Activated CD8-positive, alpha-beta memory T cell treated with anti-CD3 and anti-CD28 coated beads for 36 hours (primary cell): ENCODE results near the gene ESR1. TPM values are rescaled to one million over a fixed set of nuclear protein-coding genes. Genes with fewer than 3 reads are reported as not detected.
"Not testable (repeated sequence)": the region's sequence is repeated elsewhere in the genome, so short reads cannot be mapped to it uniquely, and the experiment has no call there.

Source experiments
- CTCF ChIA-PET: fragments of 350-600 bp; sonication (Branson Sonifier 250); formaldehyde crosslinking; loops from one replicate; lab custom pipeline; 2021; ENCODE audit warnings: antibody characterized with exemption; lab: Charles Lee
- POLR2A ChIA-PET: fragments of 350-600 bp; sonication (Branson Sonifier 250); formaldehyde crosslinking; loops from one replicate; lab custom pipeline; 2021; ENCODE audit warnings: antibody characterized with exemption; lab: Charles Lee
- total RNA-seq, 2 experiments: library from RNA; stranded (reverse); gene quantifications; one replicate each; pipeline ENCODE4 v1.2.3, GENCODE V29; 2021

Gene ESR1
- total RNA-seq, 2 experiments from 2014 or later, result 0.02 to 0.15 TPM

- CTCF ChIA-PET, result no interaction called here
- POLR2A ChIA-PET, result no interaction called here
Observed at GRCh38 chr6:151877458-151877857, 70.0 kb downstream of the ESR1 start.

DNA sequence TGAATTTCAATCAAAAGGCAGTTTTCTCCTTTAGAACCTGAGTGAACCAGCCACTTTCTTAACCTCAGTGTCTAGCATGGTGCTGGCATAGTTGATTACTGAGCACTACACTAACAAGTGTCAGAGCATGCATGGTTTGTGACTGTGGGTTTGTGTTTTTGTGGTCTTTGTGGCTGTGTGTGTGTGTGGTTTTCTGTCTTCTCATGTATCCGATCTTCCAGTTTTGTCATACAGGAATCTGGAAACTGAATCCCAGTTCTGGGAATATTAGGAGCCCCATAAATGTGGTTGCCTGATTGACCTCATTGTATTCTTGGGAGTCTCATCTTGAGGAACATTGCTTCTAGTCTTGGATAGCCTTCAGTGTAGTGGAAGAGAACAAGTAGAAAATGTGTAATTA, 73.7 kb downstream of the ESR1 start:
- CTCF ChIA-PET, result no interaction called here
- POLR2A ChIA-PET, result no interaction called here

GRCh38 chr6:151882206-151882605, 74.7 kb downstream of the ESR1 start:
- POLR2A ChIA-PET, result no interaction called here
- CTCF ChIA-PET, result no interaction called here

GRCh38 chr6:151885234-151885633, 77.8 kb downstream of the ESR1 start:
- ChIA-PET CTCF (interaction anchor here (0.6 kb wide), 1 partner anchor 678 kb away, joined by 3 read pairs; no protein-coding TSS in a partner anchor), POLR2A (no interaction called here)

GRCh38 chr6:151891524-151891923, 84.0 kb downstream of the ESR1 start:
- ChIA-PET CTCF (no interaction called here), POLR2A (no interaction called here)

DNA sequence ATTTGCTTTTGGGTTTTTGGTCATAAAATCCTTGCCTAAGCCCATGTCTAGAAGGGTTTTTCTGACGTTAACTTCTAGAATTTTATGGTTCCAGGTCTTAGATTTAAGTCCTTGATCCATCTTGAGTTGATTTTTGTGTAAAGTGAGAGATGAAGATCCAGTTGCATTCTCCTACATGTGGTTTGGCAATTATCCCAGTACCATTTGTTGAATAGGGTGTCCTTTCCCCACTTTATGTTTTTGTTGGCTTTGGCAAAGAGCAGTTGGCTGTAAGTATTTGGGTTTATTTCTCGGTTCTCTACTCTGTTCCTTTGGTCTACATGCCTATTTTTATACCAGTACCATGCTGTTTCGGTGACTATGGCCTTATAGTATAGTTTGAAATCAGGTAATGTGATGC, 86.9 kb downstream of the ESR1 start:
- POLR2A ChIA-PET, CTCF ChIA-PET: not testable (repeated sequence)

DNA sequence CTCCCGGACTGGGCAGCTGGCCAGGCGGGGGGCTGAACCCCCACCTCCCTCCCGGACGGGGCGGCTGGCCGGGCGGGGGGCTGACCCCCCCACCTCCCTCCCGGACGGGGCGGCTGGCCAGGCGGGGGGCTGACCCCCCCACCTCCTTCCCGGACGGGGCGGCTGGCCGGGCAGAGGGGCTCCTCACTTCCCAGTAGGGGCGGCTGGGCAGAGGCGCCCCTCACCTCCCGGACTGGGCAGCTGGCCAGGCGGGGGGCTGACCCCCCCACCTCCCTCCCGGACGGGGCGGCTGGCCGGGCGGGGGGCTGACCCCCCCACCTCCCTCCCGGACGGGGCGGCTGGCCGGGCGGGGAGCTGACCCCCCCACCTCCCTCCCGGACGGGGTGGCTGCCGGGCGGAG, 91.7 kb downstream of the ESR1 start:
- CTCF ChIA-PET, POLR2A ChIA-PET: not testable (repeated sequence)

DNA sequence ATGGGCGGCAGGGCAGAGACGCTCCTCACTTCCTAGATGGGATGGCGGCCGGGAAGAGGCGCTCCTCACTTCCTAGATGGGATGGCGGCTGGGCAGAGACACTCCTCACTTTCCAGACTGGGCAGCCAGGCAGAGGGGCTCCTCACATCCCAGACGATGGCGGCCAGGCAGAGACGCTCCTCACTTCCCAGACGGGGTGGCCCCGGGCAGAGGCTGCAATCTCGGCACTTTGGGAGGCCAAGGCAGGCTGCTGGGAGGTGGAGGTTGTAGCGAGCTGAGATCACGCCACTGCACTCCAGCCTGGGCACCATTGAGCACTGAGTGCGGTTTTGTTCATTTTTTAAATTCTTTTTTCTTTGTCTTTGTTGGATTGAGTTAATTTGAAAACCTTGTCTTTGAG, 92.3 kb downstream of the ESR1 start:
- POLR2A ChIA-PET, CTCF ChIA-PET: not testable (repeated sequence)

GRCh38 chr6:151900256-151900655, 92.8 kb downstream of the ESR1 start:
- CTCF ChIA-PET, result no interaction called here
- POLR2A ChIA-PET, result no interaction called here

DNA sequence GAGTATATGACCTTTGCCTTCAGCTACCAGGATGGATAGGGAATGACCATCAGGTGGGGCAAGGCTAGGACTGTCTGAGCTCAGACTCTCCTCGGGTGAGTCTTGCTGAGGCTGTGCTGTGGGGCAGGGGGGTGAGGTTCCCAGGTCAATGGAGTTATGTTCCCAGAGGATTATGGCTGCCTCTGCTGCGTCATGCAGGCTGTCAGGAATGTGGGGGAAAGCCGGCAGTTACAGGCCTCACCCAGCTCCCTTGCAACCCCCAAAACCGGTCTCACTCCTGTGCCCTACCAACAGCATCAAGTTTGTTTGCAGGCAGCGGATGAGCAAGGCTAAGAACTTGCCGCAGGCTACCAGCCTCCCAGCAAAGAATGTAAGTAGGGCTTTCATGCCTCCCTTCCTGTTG, 93.5 kb downstream of the ESR1 start:
- ChIA-PET CTCF (no interaction called here), POLR2A (no interaction called here)

GRCh38 chr6:151904631-151905030, 97.1 kb downstream of the ESR1 start:
- ChIA-PET CTCF (no interaction called here), POLR2A (no interaction called here)

- CTCF ChIA-PET, result no interaction called here
- POLR2A ChIA-PET, result no interaction called here
Observed at GRCh38 chr6:151905072-151905471, 97.6 kb downstream of the ESR1 start.

DNA sequence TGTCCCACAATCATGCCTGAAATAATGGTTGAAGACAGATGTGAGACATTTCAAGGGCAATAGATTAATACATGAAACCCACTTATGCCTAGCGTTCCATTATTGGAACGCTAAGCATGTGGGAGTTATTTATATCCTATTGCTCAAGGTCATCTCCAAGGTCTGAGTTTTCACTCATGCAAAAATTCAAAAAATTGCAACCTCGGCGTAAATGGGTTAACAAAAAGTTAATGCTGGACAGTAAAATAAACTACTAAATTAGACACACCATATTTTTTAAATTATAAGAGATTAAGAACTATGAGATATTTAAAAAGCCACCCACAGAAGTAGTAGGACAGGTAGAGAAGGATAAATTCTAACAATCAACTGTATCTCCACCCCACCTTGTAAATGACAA, 98.4 kb downstream of the ESR1 start:
- ChIA-PET CTCF (no interaction called here), POLR2A (no interaction called here)

- POLR2A ChIA-PET, result no interaction called here
- CTCF ChIA-PET, result no interaction called here
Observed at GRCh38 chr6:151911401-151911800, 103.9 kb downstream of the ESR1 start.

DNA sequence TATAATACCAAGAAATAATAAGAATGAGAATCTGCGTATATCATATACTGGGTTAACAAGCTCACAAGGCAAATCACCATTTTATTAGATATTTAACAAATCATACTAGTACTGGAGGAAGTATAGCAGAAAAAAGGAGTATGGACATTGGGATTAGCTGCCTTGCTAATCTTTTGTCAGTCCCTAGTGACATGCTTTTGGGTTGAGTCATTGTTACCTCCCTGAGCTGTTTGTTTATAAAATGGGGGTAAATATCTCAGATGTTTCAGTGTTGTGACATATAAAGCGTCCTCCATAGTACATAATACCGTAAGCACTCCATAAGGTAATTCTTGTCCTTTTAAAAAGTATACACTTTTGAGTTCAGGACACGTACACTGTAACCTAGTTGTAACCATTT, 107.0 kb downstream of the ESR1 start:
- CTCF ChIA-PET, result no interaction called here
- POLR2A ChIA-PET, result no interaction called here

DNA sequence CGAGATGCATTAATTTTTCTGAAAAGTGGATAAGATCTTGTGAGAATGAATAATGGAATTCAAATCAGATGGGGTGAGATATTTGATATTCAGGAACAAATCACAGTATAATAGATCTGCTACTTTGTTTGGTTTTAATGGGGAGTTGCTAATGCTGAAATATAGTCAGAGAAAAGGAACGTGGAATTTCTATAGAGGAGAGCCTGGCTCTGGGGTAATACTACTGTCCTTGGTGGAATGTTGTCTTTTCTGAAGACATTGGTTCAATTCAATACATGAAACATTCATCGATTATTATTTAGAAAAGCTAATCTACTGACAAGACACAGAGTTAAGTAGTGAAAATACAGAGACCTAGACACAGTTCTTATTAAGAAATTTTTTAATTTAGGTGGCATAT, 108.6 kb downstream of the ESR1 start:
- ChIA-PET POLR2A (no interaction called here), CTCF (no interaction called here)

DNA sequence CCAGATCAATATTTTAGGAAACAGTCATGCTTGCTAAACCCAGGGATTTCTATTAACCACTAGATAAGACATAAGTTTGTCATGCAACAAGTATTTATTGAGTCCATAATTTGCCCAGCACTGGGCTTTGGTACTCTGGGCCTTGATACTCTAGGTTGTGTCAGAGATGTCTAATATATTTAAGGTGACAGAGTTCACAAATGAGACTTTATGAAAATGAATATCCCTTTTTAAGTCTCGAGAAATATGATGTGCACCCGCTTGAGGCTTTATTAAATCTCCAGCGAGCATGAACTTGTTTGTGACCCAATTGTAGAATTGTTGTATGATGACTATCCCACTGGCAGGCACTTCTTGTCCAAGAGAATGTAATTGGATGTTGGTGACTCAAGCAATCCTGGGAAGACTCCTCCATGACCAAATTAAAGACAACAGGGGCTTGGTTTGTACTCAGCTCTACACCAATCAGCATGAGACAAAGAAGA, 109.2 kb downstream of the ESR1 start:
- ChIA-PET CTCF (no interaction called here), POLR2A (no interaction called here)

DNA sequence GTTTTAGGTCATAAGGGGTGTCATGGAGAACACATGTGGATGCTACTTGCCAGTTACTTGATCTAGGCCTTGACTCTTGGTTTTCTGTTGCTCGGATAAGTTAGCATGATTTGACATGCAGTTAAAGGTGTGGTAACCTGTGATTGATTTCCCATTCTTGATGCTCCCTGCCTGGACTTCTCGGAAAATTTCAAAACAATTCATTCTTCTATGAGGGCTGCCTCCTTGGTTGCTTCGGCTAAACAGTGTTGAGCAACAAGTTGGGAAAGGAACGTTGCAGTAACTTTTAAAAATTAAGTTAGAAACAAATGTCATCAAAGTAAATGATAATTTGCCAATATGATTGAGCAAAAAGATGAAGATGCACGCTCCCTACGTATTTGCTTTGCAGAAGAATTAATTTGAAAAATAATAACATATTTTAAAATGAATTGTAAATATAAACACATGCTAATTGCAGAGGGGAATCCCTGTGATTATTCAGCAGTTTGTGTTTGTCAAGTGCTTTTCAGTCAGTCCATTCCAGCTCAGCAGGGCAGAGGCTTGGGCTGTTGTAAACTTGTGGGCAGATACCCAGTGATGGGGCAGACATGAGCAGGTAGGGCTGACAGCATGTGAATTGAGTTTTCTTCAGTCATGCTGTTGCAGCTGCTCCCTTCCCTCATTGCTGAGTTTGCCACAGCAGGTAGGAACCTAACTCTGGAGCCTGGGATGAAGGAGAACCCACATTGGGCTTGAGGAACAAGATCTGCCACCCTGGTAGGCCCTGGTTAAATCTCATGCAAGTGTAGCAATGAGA, 110.2 kb downstream of the ESR1 start:
- POLR2A ChIA-PET, result no interaction called here
- CTCF ChIA-PET, result interaction anchor here (0.5 kb wide), 1 partner anchor 589 kb away, joined by 6 read pairs; no protein-coding TSS in a partner anchor

DNA sequence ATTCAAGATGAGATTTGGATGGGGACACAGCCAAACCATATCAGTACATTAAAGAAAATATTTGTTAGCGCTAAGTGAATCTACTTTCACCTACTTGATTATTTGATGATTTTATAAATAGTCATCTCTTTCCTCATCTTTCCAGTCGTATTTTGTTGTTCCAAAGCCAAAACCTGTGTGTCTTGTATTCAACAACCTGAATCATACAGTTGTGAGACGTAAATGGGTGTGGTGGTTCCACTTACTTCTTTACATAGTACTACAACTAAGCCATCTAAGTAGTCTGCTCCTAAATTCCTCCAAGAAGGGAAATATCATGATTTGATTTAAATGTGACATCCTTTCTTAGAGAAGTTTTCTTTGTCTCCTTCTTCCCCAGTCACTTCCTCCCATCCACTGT, 132.8 kb downstream of the ESR1 start:
- ChIA-PET POLR2A (no interaction called here), CTCF (no interaction called here)

DNA sequence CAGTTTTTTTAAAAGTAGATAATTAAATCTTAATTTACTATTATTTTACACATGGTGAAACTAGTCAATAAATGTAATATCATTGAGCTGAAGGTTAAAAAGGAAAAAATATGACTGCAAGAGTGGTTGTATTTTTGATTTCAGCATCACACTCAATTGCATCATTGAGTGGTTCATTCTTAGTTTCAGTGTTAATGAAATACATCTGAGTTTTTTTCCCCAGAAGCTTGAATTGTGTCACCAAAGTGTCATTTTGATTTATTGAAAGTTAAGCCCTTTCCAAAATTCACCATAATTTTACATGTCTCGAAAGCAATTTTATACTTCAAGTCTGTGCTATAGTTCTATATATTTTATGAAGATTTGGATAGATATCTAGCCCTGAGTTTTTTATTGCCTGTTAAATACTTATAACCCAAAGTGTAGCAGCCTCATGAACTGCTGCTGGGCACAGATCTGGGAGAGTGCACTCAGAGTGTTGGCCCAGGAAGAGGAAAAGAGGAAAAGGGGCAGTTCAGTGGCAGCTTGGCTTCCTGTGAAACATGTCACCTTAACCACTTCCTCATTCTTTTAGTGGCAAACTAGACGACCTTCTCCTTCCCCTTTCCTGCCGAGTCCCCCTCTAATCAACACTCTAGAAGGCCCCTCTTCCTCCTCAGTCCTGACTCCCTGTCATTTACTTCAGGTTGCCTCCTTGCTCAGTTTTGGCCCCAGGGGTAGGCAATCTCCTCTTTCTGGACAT, 140.7 kb downstream of the ESR1 start:
- ChIA-PET POLR2A (no interaction called here), CTCF (no interaction called here)

- CTCF ChIA-PET, result no interaction called here
- POLR2A ChIA-PET, result no interaction called here
Observed at GRCh38 chr6:151958332-151958731, 150.8 kb downstream of the ESR1 start.
